Measurements from ENCODE around the gene MAPK11.

- no peak for TF ChIP-seq FOSL1 (IDR thresholded peaks at IDR 0.05; ENCODE audit: low read depth)
- TF ChIP-seq POLR2A (IDR thresholded peaks at IDR 0.05; ENCODE audit: borderline replicate concordance, extremely low read depth, insufficient read depth, insufficient read length): no peak
- no peak for TF ChIP-seq MAX (IDR thresholded peaks at IDR 0.05)
- TF ChIP-seq CTCF (IDR thresholded peaks at IDR 0.05 in 2 of 3, conservative IDR thresholded peaks at IDR 0.05 in 1 of 3; ENCODE audit: borderline replicate concordance in 1 of 3, insufficient read depth in 1 of 3, low read depth in 2 of 3, low read length in 2 of 3): no peak
- TF ChIP-seq SRF (IDR thresholded peaks at IDR 0.05; ENCODE audit: low read depth): no peak
- no peak for TF ChIP-seq RAD21 (IDR thresholded peaks at IDR 0.05; ENCODE audit: low read depth)
- TF ChIP-seq REST (IDR thresholded peaks at IDR 0.05; ENCODE audit: low read depth): no peak
- no peak for TF ChIP-seq SP1 (IDR thresholded peaks at IDR 0.05; ENCODE audit: low read depth)
- TF ChIP-seq ELF1 (IDR thresholded peaks at IDR 0.05; ENCODE audit: borderline replicate concordance, low read depth): no peak
- TF ChIP-seq CBX3 (IDR thresholded peaks at IDR 0.05; ENCODE audit: low read depth): no peak
These were observed 11.8 kb upstream of the MAPK11 start for GRCh38 chr22:50281957-50282356.
